HG03460 (cell line): ENCODE results near the gene AGRN.
A peak's percentile ranks its signal among the peaks of the same experiment; 100 is the strongest.
"Not testable (repeated sequence)": the region's sequence is repeated elsewhere in the genome, so short reads cannot be mapped to it uniquely, and the experiment has no call there.

Experiments
- ATAC-seq: cut with Tn5 transposase; IDR thresholded peaks from one replicate; pipeline ENCODE4 v1.9.1; 2021; ENCODE audit not compliant: unreplicated experiment

Gene AGRN

DNA sequence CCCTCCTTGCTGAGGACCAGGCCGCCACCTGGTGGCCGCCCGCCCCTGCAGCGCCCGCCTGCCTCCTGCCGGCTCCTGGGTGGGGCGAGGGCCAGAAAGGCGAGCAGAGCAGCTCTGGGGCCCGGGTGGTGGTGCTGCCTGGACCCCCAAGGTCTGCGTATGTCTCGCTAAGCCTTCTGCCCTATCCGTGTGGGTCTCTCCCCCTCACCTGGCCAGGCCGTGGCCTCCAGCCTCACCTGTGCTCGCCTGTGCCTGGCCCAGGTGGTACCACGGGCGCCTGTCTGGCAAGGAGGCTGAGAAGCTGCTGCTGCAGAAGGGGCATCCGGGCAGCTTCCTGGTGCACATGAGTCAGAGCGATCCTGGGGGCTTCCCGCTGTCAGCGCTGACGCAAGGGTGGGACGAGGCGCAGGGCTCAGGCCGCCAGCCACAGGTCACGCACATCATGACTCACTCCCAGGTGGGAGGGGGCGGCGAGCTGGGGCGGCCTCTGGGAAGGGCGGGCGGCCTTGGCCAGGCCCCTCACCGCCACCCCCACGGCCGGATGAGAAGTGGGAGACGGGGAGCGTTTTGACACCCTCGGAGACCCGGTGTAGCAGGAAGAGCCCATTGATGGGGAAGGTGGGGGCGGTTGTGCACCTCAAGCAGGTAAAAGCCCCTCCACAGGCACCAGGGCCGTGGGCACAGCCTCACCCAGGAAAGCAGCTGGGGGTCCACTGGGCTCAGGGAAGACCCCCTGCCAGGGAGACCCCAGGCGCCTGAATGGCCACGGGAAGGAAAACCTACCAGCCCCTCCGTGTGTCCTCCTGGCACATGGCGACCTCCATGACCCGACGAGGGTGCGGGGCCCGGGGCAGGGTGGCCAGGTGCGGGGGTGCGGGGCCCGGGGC is 44.3 kb downstream of the AGRN start:
- peak; percentile 47 for ATAC-seq

DNA sequence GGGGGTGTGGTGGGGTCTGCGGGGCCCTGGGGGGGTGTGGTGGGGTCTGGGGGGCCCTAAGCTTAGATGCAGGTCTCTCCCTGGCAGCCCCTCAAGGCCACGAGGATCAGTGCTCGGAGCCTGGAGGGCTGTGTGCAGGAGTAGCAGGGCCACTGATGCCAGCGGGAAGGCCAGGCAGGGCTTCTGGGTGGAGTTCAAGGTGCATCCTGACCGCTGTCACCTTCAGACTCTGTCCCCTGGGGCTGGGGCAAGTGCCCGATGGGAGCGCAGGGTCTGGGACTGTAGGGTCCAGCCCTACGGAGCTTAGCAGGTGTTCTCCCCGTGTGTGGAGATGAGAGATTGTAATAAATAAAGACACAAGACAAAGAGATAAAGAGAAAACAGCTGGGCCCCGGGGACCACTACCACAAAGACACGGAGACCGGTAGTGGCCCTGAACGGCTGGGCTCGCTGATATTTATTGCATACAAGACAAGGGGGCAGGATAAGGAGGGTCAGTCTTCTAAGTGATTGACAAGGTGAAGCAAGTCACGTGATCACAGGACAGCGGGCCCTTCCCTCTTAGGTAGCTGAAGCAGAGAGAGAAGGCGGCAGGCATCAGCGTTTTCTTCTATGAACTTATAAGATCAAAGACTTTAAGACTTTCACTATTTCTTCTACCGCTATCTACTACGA is 45.5 kb downstream of the AGRN start:
- no peak for ATAC-seq

DNA sequence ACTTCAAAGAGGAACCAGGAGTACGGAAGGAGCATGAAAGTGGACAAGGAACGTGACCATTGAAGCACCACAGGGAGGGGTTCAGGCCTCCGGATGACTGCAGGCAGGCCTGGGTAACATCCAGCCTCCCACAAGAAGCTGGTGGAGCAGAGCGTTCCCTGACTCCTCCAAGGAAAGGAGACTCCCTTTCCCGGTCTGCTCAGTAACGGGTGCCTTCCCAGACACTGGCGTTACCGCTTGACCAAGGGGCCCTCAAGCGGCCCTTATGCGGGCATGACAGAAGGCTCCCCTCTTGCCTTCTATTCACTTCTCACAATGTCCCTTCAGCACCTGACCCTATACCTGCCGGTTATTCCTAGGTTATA is 46.0 kb downstream of the AGRN start:
- not testable (repeated sequence) for ATAC-seq

DNA sequence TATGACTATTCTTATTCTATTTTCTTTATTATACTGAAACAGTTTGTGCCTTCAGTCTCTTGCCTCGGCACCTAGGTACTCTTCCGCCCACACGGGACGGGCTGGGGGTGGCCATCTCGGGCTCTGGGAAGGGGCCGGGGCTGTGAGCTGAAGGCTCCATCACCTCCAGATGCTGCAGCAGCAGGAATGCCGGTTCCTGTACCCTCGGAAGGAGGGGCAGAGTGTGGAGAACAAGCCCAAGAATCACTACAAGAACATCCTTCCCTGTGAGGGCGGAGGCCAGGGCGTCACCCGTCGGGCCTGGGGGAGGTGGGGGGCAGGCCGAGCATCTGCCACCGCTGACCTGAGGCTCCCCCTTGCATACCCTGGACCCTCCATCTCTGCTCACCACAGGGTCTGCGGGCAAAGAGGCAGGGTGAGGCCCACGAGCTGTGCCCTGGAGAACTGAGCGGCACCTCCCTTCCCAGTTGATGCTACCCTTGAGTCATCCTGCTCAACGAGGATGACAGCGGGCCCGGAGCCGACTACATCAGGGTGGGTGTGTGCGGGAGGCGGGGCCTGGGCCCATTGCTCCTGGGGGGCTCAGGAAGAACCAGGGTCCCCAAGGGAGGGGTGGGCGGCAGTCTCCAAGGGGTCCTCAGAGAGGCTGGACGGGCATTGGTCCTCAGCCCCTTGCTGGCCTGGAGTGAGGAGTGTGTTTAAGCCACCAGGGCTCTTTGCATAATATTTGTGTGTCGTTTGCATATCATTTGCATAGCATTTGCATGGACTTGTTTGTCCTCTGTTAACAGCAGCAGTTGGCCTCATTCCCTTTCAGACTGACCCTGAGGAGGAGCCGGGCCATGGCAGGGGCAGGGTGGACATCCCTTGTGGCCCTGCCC is 46.7 kb downstream of the AGRN start:
- ATAC-seq, result no peak

DNA sequence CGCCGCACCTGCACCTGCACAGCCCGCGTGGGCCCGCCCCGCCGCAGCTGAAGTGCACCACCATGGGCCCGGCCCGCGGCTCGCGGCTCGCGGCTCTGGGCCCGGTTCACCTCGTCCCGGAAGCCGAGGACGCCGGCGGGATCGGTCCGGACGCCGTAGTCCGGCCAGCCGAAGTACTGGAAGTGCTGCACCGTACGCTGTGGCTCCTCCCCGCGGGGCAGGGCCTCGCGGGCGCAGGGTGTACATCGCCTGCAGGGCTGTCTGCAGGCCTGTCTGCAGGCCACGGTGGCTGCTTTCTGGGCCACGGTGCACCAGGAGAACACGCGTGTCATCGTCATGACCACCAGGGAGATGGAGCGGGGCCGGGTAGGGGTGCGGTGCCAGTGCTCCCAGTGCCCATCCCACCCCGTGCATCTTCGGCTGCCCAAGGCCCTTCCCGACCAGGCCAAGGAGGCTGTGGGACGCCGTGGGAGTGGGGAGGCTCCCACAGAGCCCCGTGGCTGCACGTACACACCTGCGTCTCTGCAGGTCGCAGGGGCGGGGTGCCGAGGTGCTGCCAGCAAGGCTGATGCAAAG is 47.5 kb downstream of the AGRN start:
- no peak for ATAC-seq

DNA sequence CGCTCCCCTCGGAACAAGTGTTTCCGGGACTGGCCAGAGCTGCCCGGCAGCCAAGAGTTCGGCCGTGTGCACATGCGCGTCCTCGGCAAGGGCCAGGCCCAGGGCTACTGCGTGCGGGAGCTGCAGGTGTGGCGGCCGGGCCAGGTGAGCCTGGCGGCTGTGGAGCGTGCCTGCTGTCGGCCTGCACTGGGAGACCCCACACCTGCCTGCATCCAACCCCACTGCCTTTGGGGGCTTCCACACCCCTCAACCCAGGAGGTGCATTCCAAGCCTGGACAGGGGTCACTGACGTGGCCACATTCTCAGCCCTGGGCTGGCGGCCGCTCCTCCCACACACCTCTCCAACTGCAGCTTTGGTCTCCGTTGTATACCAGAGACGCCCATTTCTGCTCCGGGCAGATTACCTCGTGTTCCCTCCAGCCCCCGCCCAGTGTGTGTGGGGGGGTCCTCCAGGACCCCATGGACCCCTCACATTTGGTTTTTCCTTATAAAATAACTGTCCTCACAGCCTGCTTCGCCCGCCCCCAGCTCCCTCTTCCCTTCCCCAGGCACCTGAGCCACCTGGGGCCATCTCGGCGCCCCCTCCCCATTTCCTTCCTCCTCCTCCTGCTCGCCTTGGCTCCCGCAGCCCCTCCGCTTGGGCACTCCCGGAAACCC is 48.1 kb downstream of the AGRN start:
- ATAC-seq, result no peak

DNA sequence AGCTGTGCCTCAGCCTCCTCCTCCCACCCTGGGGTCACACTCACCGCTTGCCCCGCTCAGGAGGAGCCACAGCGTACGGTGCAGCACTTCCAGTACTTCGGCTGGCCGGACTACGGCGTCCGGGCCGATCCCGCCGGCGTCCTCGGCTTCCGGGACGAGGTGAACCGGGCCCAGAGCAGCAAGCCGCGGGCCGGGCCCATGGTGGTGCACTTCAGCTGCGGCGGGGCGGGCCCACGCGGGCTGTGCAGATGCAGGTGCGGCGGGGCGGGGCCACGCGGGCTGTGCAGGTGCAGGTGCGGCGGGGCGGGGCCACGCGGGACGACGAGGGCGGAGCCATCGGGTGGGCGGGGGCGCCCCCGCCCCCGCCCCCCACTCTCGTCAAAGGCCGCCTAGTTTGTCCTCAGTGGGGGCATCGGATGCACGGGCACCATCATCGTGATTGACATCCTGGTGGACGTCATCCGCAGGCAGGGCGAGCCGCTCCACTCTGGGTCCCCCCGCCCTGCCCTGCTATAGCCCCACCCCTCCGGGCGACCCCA is 48.7 kb downstream of the AGRN start:
- ATAC-seq, result no peak

DNA sequence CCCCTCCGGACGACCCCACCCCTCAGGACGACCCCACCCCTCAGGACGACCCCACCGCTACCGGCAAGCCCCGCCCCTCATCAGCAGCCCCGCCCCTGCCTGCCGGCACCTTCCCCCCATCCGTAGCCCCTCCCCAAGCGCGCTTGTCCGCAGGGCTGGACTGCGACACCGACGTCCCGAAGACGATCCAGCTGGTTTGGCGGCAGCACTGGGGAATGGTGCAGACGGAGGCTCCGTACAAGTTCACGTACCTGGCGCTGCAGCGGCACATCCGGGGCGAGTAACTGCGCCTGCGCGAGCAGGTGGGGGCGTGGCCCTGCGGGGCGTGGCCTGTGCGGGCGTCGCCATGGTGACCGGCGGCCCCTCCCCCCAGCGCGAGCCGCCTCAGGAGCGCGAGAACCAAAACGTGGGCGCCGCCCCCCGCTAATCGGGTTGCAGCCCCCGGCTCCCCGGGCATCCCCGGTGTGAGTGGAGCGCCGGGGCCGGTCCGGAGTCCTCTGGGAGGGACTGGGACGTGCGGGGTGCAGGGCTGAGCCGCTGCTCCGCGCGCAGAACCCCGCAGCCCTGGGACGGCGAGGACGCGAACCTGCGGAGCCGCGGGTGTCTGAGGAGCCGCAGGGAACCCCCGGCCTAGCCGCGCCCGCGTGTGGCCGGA is 49.3 kb downstream of the AGRN start:
- ATAC-seq, result peak; percentile 45

DNA sequence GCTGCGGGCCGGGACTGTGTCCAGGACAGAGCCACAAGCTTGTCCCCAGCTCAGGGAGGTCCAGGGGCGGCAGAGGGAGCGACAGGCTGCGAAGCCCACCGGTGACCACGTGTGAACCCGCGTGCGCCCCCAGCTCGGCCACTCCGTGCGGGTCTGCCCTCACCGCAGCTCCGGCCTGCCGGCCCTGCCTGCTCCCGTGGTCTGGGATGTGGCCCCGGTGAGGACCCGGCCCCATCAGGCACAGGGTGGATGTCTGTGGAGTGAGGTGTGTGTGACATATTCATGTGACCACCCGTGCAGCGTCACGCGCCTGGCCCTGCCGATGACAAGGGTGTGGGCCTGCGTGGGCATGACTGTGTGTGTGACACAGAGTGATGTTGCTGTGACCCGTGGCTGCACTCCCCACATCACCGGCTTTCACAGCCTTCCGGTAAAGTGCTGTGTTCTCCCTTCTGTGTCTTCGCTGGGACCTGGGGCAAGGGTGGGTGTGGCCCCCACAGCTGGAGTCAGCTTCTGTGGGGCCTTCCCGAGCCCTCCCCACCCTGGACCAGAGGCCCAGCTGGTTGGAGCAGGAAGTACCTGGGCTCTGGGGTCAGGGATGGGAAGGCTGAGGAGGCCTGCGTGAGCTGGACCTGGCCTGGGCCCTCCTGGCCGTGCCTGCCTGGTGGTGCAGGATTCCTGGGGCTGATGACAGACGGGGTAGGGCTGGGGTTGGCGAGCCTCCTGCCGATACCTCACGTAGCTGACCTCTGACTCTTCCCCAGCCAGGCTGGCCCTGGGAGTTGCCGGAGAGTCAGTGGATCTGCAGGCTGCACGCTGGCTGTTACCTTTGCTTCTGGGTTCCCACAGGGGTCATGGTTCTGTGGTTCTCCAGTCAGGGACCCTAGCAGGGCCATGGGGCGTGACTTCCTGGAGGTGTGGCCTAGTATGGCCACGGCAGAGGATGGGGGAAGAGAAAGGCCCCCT is 50.1 kb downstream of the AGRN start:
- no peak for ATAC-seq

DNA sequence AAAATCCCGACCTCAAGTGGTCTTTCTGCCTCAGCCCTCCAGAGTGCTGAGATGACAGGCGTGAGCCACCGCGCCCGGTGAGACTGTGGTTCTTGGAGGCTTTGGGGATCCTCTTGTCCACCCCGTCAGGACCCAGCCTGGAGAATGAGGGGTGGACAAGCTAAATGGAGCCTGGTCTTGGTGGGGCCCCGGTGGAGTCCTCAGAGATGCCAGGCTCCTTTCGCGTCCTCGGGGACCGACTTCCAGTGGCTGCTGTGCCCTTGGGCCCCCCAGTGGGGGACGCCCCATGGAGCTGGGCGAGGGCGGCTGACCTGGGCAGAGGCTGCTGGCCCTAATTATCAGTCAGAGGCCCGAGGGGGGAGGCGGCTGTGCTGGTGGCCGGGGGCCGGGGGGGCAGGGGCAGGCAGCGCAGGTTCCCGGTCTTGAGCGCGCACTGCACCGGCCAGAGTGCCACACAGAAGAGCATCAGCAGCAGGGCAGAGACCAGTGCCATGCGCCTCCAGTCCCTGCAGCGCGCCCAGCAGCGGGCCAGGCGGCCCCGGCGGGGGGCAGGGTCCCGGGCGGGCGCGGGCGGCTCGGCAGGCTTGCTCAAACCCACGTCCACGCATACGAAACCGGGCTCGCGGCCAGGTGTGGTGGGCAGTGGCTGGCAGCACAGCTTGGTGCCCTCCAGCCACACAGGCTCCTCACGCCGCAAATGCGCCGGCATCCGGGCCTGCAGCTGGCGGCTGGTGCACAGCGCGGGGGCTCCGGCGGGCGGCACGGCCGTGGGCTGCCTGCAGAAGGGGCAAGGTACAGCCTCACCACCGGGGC is 51.8 kb downstream of the AGRN start:
- no peak for ATAC-seq

DNA sequence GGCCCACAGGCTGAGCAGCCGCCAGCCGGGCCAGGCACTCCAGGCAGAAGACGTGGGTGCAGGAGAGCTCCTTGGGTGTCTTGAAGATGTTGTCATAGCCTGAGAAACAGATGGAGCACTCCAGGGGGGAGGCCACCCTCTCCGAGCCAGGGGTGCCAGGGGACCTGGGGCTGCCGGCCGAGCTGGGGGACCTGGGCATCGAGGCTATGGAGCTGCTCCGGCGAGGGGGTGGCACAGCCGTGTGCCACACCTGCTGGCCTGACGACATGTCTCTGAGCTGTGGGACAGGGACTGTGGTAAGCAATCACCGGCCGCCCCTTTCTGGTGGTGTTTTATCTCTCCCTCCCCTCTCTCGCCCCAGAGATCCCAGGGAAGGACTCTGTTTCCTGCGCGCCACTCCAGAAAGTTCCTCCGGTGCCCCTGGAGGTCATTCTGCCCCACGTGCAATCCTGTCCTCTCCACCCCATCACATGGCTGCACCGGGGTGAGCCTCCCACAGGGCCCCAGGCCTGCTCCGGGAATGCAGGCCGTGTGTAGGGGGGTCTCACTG is 52.5 kb downstream of the AGRN start:
- ATAC-seq, result no peak

DNA sequence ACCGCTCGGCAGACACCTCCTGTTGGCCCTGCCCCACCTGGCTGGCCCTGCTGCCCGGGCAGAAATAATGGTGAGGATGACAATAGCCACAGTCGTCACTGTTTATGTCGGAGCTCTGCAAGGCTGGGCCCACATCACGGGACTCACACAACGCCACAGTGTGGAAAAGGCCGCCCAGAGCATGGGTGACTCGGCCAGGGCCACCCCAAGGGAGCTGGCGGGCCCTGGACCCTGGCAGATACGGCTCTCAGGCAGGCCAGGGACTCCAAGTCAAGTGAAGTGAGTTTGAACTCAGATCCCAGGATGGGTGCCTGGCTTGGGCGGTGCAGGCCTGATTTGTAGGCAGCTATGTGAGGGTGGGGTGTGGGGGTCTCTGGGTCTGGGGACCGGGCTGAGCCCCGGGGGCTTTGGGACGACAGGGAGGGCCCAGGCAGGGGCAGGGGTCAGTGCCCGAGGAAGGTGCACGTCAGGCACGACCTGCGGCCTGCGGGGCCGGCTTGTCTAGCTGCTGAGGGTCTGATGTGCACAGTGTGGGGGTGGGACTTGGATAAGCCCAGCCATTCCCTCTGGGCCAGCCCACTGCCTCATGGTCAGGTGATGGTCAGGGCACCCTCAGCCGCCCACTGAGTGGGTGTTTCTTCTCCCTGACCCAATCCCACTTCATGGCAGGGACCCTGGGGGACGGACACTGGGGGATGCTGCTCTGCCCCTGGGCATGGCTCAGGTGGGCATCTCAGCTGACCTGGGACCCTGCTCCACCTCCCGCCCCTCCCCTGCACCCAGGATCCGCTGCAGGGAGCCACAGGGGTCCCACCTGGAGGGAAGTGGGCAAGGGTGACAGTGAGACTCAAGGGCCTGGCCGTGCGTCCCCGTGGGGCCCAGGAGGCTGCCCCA is 53.2 kb downstream of the AGRN start:
- no peak for ATAC-seq

DNA sequence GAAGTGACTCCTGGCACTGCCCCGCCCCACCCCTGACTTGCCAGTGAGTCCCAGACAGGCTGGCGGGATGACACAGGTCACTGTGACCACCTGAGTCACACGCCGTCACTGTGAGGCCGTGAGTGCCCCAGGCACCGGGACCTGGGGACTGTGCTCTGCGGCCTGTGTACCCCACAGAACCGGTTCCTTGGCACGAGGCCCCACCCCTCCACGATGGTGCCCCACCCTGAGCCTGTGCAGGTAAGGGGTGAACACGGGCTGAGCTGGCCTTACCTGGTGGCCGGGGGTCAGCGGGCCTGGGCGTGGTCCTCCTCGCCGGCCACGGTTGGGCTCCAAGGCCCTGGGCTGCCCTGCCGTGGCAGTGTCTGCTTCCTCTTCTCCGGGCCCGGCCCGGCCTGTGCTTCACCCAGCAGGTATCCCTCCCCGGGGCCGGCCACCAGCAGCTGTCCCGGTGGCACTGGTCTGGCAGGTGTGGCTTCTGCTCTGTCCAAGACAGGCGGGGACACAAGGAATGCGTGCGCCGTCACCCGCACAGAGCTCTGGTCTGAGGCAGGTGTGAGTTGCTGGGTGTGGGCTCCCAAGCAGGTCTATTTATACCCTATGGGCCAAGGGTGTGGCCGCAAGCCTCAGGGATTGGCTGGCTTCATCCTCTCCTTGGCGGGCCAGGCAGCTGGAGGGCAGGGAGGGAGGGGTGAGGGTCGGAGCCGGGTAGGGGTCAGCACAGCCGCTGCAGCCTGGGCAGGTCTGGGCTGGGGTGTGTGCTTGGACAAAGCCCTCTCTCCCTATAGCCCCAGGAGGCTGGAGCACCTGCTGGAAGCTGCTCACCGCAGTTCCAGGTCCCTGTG is 54.0 kb downstream of the AGRN start, which contains the start of gene RNF223:
Gene RNF223 (minus strand): TSS at position 564 of the 845 bp plus-strand sequence. CDS start 1,740 bp downstream, outside the sequence.
- ATAC-seq, result no peak

DNA sequence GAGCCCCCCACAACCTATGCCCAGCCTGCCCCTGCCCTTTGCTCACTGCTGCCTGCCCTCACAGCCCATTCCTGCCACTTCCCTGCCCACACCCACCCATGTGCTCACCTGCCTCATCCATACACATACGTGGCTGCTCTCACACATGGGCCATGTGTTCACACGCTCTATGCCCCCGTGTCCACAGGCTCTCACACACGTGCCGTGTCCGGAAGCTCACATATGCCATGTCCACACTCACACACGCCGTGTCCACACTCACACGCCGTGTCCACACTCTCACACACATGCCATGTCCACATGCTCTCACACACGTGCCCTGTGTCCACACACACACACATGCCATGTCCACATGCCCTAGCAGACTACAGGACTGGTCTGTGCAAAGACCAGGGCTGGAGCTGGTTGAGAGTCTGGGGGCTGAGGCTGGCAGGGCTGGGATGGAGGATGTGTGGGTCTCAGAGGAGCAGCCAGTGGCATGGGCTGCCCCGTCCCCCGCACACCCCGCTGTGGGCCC is 54.8 kb downstream of the AGRN start:
- ATAC-seq, result no peak
